NCI-H1436 (cell line): ENCODE measurements around the gene G2E3.
"Not testable (repeated sequence)": the region's sequence is repeated elsewhere in the genome, so short reads cannot be mapped to it uniquely, and the experiment has no call there.

Source experiments
- DNase-seq: peaks from one replicate; lab custom pipeline; 2025; lab: John Stamatoyannopoulos, UW

G2E3 gene

GRCh38 chr14:30604696-30605095, 45.7 kb downstream of the G2E3 start:
- DNase-seq = not testable (repeated sequence)

- no peak for DNase-seq
Measured at GRCh38 chr14:30607156-30607780, 48.3 kb downstream of the G2E3 start.

- DNase-seq = no peak
Measured at GRCh38 chr14:30608533-30609006, 49.6 kb downstream of the G2E3 start.

- DNase-seq = peak; percentile 68
Measured at GRCh38 chr14:30610787-30611343, 51.9 kb downstream of the G2E3 start.

GRCh38 chr14:30614155-30614554, 55.2 kb downstream of the G2E3 start:
- no peak for DNase-seq

GRCh38 chr14:30620178-30620577, 61.2 kb downstream of the G2E3 start:
- no peak for DNase-seq

GRCh38 chr14:30621354-30621939, 62.5 kb downstream of the G2E3 start:
- DNase-seq = no peak

GRCh38 chr14:30621940-30622830, 63.2 kb downstream of the G2E3 start, which contains the start of gene SCFD1:
Gene SCFD1, plus strand, starts transcription at chr14:30622319. Its CDS starts 20 bp downstream, at chr14:30622339.
- DNase-seq = peak; percentile 91

GRCh38 chr14:30623412-30624131, 64.6 kb downstream of the G2E3 start:
- DNase-seq = no peak

- no peak for DNase-seq
Measured at GRCh38 chr14:30624132-30624423, 65.1 kb downstream of the G2E3 start.

GRCh38 chr14:30625533-30625932, 66.6 kb downstream of the G2E3 start:
- DNase-seq = no peak

- DNase-seq = not testable (repeated sequence)
Measured at GRCh38 chr14:30629432-30629831, 70.5 kb downstream of the G2E3 start.

- no peak for DNase-seq
Measured at GRCh38 chr14:30630248-30630647, 71.3 kb downstream of the G2E3 start.

GRCh38 chr14:30632730-30633129, 73.8 kb downstream of the G2E3 start:
- DNase-seq = no peak

- no peak for DNase-seq
Measured at GRCh38 chr14:30638926-30639325, 80.0 kb downstream of the G2E3 start.

- DNase-seq = no peak
Measured at GRCh38 chr14:30641207-30641606, 82.2 kb downstream of the G2E3 start.

GRCh38 chr14:30644462-30644861, 85.5 kb downstream of the G2E3 start:
- not testable (repeated sequence) for DNase-seq

GRCh38 chr14:30645600-30645999, 86.6 kb downstream of the G2E3 start:
- no peak for DNase-seq

GRCh38 chr14:30648471-30648870, 89.5 kb downstream of the G2E3 start:
- no peak for DNase-seq

- DNase-seq = no peak
Measured at GRCh38 chr14:30651937-30652336, 93.0 kb downstream of the G2E3 start.

- DNase-seq = no peak
Measured at GRCh38 chr14:30655124-30655523, 96.2 kb downstream of the G2E3 start.

GRCh38 chr14:30655658-30656057, 96.7 kb downstream of the G2E3 start:
- DNase-seq = no peak
